GM20000 (cell line): ENCODE measurements around the gene MTHFSD.

Experiments
- DNase-seq: peaks from one replicate; pipeline ENCODE4 v3.0.0; 2012; ENCODE audit warnings: low spot score
- CTCF ChIP-seq: IDR thresholded peaks from 2 replicates; pipeline ENCODE4 v1.5.1; 2012; ENCODE audit warnings: mild to moderate bottlenecking, control low read depth; ENCODE audit errors: extremely low read depth, missing control alignments

The MTHFSD gene

DNA sequence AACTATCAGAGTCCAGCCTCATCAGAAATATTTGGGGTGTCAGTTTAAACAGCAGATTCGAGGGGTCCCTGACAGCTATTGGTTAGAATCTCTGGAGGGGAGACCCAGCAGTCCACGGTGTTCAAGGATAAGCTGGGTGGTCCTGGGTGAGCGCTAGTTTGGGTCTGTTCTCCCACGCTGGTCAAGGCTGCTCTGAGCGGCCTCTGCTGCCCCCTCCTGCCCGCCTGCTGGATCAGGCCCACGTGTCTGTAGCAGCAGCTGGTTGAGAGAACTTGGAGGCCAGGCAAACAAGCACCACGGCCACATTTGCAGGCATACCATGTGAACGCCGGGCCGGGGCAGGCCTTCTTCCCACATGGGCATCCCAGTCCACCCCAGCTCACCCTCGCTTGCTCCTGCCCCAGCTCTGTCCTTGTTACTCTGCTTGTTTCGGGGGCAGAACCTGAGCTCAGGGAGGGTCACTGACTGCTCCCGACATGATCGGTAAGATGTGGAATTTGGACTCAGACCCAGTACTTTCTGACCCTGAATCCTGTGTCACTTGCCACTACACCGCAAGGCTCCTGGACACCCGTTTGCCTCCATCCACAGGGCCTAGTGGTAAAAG is 37.3 kb downstream of the MTHFSD start:
- DNase-seq, result peak; percentile 79
- TF ChIP-seq CTCF, result peak; percentile 60

GRCh38 chr16:86517033-86517432 is 38.0 kb downstream of the MTHFSD start:
- TF ChIP-seq CTCF, result no peak
- DNase-seq, result no peak

GRCh38 chr16:86516623-86517003 is 38.4 kb downstream of the MTHFSD start:
- TF ChIP-seq CTCF, result no peak
- no peak for DNase-seq

DNA sequence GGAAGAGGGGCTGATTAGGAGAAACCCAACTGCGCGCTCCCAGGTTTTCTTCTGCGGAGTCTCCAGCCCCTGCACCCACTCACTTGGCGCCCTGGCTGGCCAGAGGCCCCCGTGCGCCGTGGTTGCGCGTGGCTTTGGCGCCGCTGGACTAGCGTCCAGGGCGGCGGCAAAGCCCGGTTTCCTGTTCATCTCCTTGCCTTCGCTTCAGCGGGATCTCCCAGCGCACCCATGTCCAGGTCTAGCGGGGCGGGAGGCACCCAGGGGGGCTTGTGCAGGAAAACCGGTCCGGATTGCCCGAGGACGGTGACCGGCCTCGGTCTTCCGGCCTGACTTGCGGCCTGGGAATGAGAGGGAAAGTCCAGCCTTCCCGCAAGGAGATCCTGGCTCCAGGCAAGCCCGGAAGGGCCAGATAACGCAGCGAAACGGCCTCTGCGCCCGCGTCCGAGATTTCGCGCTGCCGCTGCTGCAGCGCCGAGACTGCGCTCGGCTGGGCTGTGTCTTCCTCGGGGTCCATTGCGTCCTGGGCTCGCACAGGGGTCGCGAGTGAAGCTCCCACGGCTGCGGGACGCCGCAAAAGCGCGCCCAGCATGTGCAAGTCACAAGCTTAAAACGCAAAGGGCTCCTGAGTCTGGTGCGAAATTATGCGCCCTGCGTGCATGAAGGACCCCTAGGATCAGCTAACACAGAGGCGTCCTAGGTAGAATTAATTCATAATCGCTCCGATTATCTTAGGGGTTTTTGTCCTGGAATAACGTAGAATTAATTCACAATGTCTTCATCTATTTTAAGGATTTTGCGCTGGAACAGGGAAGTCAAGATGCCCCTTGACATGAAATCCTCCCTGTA is 39.0 kb downstream of the MTHFSD start:
- no peak for TF ChIP-seq CTCF
- no peak for DNase-seq

DNA sequence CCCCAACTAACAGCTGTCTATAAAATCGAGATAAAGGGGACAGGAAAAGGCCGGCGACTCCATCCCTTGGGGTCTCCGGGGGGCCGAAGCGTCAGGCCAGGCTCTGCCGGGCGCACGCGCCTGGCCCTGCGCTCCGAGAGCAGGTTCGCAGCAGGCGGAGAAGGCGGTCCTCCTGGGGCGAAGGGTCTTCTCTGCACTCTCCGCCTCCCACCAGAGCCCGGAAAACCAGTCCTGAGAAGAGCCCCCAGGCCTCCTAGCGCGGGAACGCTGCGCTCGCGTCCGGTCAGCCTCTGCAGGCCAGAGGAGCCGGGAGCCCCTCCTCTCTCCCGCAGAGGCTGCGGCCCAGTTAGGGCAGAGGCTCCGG is 39.6 kb downstream of the MTHFSD start:
- DNase-seq, result no peak

DNA sequence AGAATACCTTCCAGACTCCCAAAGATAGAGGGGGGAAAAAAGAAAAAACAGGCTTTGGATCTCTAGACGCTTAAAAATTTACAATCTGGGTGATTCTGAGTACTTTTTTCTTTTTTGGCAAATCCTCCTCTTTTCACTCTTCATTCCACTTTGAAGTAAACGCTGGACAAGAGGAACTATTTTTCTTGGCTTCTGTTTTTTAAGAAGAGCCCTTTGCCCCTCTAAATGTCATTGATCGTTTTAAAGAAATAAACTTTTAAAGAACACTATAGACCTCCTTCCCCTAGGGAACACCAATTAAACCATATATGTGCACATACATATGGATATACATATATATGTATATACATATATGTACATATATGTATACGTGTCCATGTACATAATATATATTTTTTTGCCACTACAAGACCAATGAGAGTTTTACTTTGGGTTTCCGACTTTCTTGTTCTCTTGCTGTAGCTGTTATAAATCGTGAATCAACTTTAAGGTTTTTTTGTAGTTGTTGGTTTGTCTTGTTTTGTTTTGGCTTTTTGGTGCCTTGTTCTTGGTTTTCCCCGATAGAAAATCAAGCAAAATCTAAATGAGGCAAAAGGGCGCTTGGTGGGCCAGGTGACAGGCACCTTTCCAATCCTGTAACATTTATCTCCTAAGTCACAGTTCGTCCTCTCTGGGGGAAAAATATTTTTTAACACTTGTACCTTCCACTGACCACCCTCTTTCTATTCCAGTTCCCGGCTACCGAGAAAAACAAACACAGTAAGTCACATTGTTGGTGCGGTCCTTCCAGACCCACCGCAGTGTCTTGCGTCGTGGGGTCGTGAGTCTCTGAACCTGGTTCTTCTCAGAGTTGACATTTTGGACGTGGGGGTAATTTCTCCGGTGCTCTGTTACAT is 40.3 kb downstream of the MTHFSD start:
- DNase-seq, result no peak
- TF ChIP-seq CTCF, result no peak

More for the DNA sequence above, 39.6 kb downstream of the MTHFSD start:
- TF ChIP-seq CTCF, result no peak
